Endometrial microvascular endothelial cells (primary cell): Measurements from ENCODE around the gene SYNPO2. TPM values are rescaled to one million over a fixed set of nuclear protein-coding genes. Genes with fewer than 3 reads are reported as not detected.
"Not testable (repeated sequence)": the region's sequence is repeated elsewhere in the genome, so short reads cannot be mapped to it uniquely, and the experiment has no call there.

Source experiments
- in situ Hi-C: cut with HindIII; loops from 2 replicates; pipeline ENCODE4 v1.10.0; 2017; ENCODE audit warnings: low sequenced_read_pairs, low pct_unique_long_range_greater_than_20kb; ENCODE audit errors: inconsistent ontology term
- total RNA-seq: library from RNA; depleted of rRNA; stranded (reverse); fragments of >200 nt; gene quantifications from one replicate; pipeline ENCODE4 v1.2.3, GENCODE V29; 2015; ENCODE audit errors: inconsistent ontology term

Gene SYNPO2
- total RNA-seq, 1 donor from 2014 or later, result 0.19 TPM

DNA sequence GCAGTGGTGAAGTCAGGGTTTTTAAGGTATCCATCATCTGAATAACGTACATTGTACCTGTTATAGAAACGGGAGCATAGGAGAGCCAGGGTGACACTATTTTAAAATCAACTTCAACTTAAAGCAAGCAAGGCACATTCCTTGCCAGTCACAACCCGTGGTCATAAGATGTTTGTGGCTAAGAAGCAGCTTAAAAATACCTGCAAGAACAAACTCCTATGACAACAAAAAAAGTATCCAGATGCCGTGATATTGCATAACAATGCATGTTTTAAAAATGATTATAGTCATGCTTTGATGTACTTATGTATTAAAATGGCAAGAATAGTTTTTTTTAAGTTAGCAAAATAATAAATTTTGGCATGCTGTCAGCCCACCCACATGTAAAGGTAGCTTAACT is 16.5 kb upstream of the SYNPO2 start:
- in situ Hi-C loops, result no loop called here

DNA sequence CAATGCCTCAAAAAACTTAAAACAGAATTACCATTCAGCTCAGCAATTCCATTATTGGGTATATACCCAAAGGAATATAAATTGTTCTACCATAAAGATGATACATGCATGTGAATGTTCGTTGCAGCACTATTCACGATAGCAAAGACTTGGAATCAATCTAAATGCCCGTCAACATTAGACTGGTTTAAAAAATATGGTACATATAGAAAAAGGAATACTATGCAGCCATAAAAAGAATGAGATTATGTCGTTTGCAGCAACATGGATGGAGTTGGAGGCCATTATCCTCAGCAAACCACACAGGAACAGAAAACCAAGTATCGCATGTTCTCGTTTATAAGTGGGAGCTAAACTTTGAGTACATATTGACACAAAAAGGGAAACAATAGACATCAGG is 10.9 kb upstream of the SYNPO2 start:
- in situ Hi-C loops, result no loop called here

GRCh38 chr4:118878507-118878906 is 10.1 kb upstream of the SYNPO2 start:
- in situ Hi-C loops, result not testable (repeated sequence)

- in situ Hi-C loops, result no loop called here
These were observed 9.2 kb upstream of the SYNPO2 start for GRCh38 chr4:118879409-118879808.

GRCh38 chr4:118881512-118882146 is 7.0 kb upstream of the SYNPO2 start:
- in situ Hi-C loops, result no loop called here

- in situ Hi-C loops, result no loop called here
These were observed 4.8 kb upstream of the SYNPO2 start for GRCh38 chr4:118883861-118884260.

GRCh38 chr4:118884716-118885115 is 3.9 kb upstream of the SYNPO2 start:
- in situ Hi-C loops, result no loop called here

GRCh38 chr4:118889312-118889691 is 648 bp downstream of the SYNPO2 start:
- in situ Hi-C loops, result no loop called here

DNA sequence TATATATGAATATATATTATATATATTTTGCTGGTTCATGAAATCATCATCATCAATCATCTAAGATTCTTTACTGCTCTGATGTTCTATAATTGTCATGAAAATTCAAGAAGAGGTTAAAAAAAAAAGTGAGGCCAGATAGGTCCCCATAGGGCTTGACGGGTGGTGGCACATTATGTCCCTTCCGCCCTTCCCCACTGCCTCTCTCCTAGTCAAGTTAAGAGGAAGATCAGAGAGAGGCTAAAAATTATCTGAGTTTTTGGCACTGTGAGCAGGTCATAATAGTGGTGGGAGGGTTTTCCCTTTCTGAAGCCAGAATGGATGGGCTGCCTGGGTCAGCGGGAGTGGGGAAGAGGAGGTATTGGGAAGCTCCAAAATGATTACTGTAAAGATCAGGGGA is 5.4 kb downstream of the SYNPO2 start:
- in situ Hi-C loops, result no loop called here

GRCh38 chr4:118898221-118898620 is 9.6 kb downstream of the SYNPO2 start:
- in situ Hi-C loops, result no loop called here

DNA sequence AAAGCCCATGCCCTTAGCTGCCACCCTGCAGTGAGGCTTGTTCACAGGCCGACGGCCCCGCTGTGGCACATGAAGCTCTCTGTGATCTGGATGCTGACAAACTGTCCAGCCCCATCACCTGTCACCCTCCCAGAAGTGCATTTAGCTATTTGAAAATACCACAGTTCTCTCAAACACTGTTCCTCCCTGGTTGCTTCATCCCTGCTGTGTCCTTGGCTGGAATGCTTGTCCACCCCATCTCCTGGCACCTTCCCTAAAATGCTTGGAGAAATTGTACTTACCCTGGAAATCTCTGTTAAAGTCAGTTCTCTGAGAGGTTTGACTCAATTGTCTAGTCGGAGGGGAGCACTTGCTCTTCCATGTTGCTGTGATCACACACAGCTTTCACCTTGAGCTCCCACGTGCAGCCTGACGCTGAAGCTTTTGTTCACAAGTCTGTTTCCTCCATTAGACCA is 10.1 kb downstream of the SYNPO2 start:
- in situ Hi-C loops, result no loop called here

DNA sequence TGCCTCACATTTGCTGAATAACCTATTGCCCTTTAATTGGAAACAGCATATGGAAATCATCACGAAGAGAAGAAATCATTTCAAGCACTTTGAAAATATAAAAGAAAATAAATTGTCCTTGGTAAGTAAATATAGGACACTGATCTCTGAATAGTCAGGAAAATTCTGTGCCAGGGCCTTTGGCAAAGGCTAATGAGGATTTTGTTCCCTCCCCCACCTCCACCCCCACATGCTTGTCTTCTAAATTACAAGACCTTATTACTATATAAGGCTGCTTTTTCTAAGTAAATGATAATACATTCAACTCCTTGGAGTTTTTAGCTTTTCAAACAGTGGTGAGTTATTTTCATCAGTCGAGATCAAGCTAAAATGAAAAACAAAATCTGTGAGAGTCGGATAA is 15.8 kb downstream of the SYNPO2 start:
- in situ Hi-C loops, result no loop called here

DNA sequence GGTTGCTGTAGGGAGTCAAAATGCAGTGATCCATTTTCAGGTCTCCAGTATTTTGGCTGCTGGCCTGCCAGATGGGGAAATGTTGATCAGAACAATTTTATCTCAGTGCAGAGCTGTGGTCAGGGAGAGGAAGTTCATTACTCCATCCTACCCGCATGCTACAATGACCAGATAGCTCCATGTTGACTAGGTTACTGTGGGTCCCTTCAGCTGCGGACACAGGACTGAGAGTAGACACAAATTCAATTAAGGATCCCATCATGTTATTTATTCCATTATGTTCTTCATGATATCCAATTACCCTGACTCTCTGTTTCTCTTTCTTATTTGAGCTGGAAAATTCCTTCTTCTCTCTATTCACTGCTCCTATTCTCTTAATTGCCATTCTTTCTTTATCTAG is 16.3 kb downstream of the SYNPO2 start:
- in situ Hi-C loops, result no loop called here

DNA sequence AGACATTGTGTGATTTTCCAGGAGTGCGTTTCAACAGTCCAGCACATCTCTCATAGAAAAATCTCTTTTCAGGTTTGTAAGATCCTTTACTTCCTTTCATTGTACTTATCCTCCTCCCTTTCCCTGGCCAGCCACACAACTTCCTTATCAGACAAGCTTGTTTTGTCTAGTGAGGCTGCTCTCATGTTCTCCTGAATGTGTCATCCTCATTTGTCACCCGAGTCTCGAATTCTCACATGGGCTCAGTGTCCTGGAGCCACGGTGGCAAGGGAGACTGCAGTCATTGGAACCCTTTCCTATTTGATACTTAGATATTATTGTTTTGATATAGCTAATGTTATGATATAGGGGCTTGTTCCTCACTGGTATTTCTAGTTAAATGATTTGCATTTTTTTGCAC is 16.9 kb downstream of the SYNPO2 start:
- in situ Hi-C loops, result no loop called here

DNA sequence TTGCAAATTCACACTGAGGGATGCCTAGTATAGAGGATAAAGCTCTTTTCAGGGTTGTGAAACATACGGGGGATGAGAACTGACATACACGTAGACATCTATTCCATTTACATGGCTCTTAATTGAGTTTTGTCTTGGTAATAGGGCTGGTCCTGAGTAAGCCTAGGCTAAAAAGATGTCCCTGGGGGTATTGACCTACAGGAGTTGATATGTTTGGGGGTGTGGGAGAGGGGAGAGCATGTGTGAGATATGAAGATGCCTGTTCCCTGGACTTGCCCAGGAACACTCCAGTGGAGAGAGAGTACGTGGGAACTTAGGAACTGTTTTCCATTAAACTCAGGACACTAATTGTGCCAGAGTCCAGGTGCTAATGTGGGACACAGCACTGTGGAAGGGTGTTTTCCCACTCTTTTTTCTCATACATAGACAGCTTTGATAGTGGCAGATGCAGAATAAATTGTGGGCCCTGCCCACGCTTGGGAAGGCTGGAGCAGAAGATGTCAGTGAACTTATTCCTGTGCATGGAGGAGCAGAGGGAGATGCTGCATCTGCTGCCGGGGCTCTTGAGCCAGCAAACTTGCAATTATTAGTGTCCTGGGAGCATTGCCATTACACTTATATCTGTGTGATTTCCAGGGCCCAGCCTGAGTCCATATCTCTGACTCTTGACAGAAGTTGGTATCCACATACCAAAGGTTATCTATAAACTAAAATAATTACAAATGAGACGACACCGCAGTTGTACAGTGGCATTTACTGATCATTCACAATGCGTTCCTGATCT is 20.7 kb downstream of the SYNPO2 start:
- in situ Hi-C loops, result no loop called here

GRCh38 chr4:118910221-118910620 is 21.6 kb downstream of the SYNPO2 start:
- in situ Hi-C loops, result no loop called here

GRCh38 chr4:118911238-118911703 is 22.6 kb downstream of the SYNPO2 start:
- in situ Hi-C loops, result no loop called here

DNA sequence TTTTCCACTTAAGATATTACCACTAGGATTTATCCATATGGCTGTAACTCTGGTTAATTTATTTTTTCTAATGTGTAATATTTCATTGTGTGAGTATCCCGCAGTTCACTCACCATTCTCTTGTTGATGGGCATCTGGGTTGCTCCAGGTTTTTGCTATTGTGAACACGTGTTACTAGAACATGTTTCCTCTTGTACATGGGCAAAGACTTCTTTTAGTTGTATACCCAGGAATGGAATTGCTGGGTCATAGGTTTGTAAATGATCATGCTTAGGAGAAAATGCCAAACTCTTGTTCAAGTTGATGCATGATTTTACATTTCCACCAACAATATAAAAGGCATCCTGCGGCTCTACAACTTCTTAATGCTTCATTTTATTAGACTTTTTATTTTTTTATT is 26.8 kb downstream of the SYNPO2 start:
- in situ Hi-C loops, result no loop called here

- in situ Hi-C loops, result no loop called here
These were observed 28.1 kb downstream of the SYNPO2 start for GRCh38 chr4:118916691-118917289.

GRCh38 chr4:118917582-118917981 is 28.9 kb downstream of the SYNPO2 start:
- in situ Hi-C loops, result no loop called here
